ENCODE data around the gene HRK.

Gene HRK

GRCh38 chr12:116906285-116906684 is 25.0 kb upstream of the HRK start:
- in situ Hi-C loops (cut with HindIII; ENCODE audit: low pct_ligation_motif_present, low pct_unique_long_range_greater_than_20kb, low sequenced_read_pairs), result loop anchor here (25.0 kb wide), 1 partner anchor 194 kb away; no protein-coding TSS in a partner anchor
- no peak for DNase-seq

GRCh38 chr12:116903818-116904217 is 22.6 kb upstream of the HRK start:
- no peak for DNase-seq
- in situ Hi-C loops (cut with HindIII; ENCODE audit: low pct_ligation_motif_present, low pct_unique_long_range_greater_than_20kb, low sequenced_read_pairs), result loop anchor here (25.0 kb wide), 1 partner anchor 192 kb away; no protein-coding TSS in a partner anchor

GRCh38 chr12:116901612-116902011 is 20.4 kb upstream of the HRK start:
- DNase-seq, result no peak
- in situ Hi-C loops (cut with HindIII; ENCODE audit: low pct_ligation_motif_present, low pct_unique_long_range_greater_than_20kb, low sequenced_read_pairs), result loop anchor here (25.0 kb wide), 1 partner anchor 189 kb away; no protein-coding TSS in a partner anchor

- in situ Hi-C loops (cut with HindIII; ENCODE audit: low pct_ligation_motif_present, low pct_unique_long_range_greater_than_20kb, low sequenced_read_pairs), result no loop called here
- no peak for DNase-seq
Observed at GRCh38 chr12:116898669-116899068, 17.4 kb upstream of the HRK start.

GRCh38 chr12:116897476-116897875 is 16.2 kb upstream of the HRK start:
- in situ Hi-C loops (cut with HindIII; ENCODE audit: low pct_ligation_motif_present, low pct_unique_long_range_greater_than_20kb, low sequenced_read_pairs), result no loop called here
- no peak for DNase-seq

GRCh38 chr12:116896411-116896924 is 15.2 kb upstream of the HRK start:
- in situ Hi-C loops (cut with HindIII; ENCODE audit: low pct_ligation_motif_present, low pct_unique_long_range_greater_than_20kb, low sequenced_read_pairs), result no loop called here

GRCh38 chr12:116894913-116895312 is 13.7 kb upstream of the HRK start:
- DNase-seq, result no peak
- in situ Hi-C loops (cut with HindIII; ENCODE audit: low pct_ligation_motif_present, low pct_unique_long_range_greater_than_20kb, low sequenced_read_pairs), result no loop called here

More at GRCh38 chr12:116896411-116896924, 15.2 kb upstream of the HRK start:
- no peak for DNase-seq

GRCh38 chr12:116892349-116893140 is 11.3 kb upstream of the HRK start:
- DNase-seq, result no peak
- in situ Hi-C loops (cut with HindIII; ENCODE audit: low pct_ligation_motif_present, low pct_unique_long_range_greater_than_20kb, low sequenced_read_pairs), result no loop called here

- DNase-seq, result no peak
- in situ Hi-C loops (cut with HindIII; ENCODE audit: low pct_ligation_motif_present, low pct_unique_long_range_greater_than_20kb, low sequenced_read_pairs), result no loop called here
Observed at GRCh38 chr12:116891019-116891418, 9.8 kb upstream of the HRK start.

- DNase-seq, result no peak
- in situ Hi-C loops (cut with HindIII; ENCODE audit: low pct_ligation_motif_present, low pct_unique_long_range_greater_than_20kb, low sequenced_read_pairs), result no loop called here
Observed at GRCh38 chr12:116890330-116890729, 9.1 kb upstream of the HRK start.

GRCh38 chr12:116887897-116888296 is 6.7 kb upstream of the HRK start:
- in situ Hi-C loops (cut with HindIII; ENCODE audit: low pct_ligation_motif_present, low pct_unique_long_range_greater_than_20kb, low sequenced_read_pairs), result no loop called here

GRCh38 chr12:116887244-116887643 is 6.0 kb upstream of the HRK start:
- in situ Hi-C loops (cut with HindIII; ENCODE audit: low pct_ligation_motif_present, low pct_unique_long_range_greater_than_20kb, low sequenced_read_pairs), result no loop called here
- no peak for DNase-seq

More at GRCh38 chr12:116887897-116888296, 6.7 kb upstream of the HRK start:
- no peak for DNase-seq

GRCh38 chr12:116885491-116885890 is 4.2 kb upstream of the HRK start:
- in situ Hi-C loops (cut with HindIII; ENCODE audit: low pct_ligation_motif_present, low pct_unique_long_range_greater_than_20kb, low sequenced_read_pairs), result no loop called here
- DNase-seq, result no peak

- in situ Hi-C loops (cut with HindIII; ENCODE audit: low pct_ligation_motif_present, low pct_unique_long_range_greater_than_20kb, low sequenced_read_pairs), result no loop called here
- no peak for DNase-seq
Observed at GRCh38 chr12:116884871-116885270, 3.6 kb upstream of the HRK start.

GRCh38 chr12:116882742-116883141 is 1.5 kb upstream of the HRK start:
- DNase-seq, result peak; percentile 24
- in situ Hi-C loops (cut with HindIII; ENCODE audit: low pct_ligation_motif_present, low pct_unique_long_range_greater_than_20kb, low sequenced_read_pairs), result no loop called here

GRCh38 chr12:116881877-116882507 is 751 bp upstream of the HRK start:
- no peak for DNase-seq
- in situ Hi-C loops (cut with HindIII; ENCODE audit: low pct_ligation_motif_present, low pct_unique_long_range_greater_than_20kb, low sequenced_read_pairs), result no loop called here

GRCh38 chr12:116880817-116881324 is 370 bp downstream of the HRK start:
- in situ Hi-C loops (cut with HindIII; ENCODE audit: low pct_ligation_motif_present, low pct_unique_long_range_greater_than_20kb, low sequenced_read_pairs), result no loop called here
- peak; percentile 78 for DNase-seq

- in situ Hi-C loops (cut with HindIII; ENCODE audit: low pct_ligation_motif_present, low pct_unique_long_range_greater_than_20kb, low sequenced_read_pairs), result no loop called here
- no peak for DNase-seq
Observed at GRCh38 chr12:116880213-116880816, 926 bp downstream of the HRK start.

Measured in ACHN (cell line).